ENCODE data around the gene ALX3.
"Not testable (repeated sequence)": the region's sequence is repeated elsewhere in the genome, so short reads cannot be mapped to it uniquely, and the experiment has no call there.

The ALX3 gene

GRCh38 chr1:110081061-110081460 lies 10.6 kb upstream of the ALX3 start:
- Histone ChIP-seq H3K4me1 (ENCODE audit: control insufficient read depth, insufficient read depth, low read length) (peaks cover 15% of the 10 kb centered on the region), H3K4me3 (ENCODE audit: low read length in 2 of 2) (no peak overlapping the region), H3K36me3 (ENCODE audit: control insufficient read depth in 2 of 2, insufficient read depth in 2 of 2, low read length in 2 of 2) (no peaks in the 10 kb centered on the region), H3K9me3 (ENCODE audit: control insufficient read depth in 2 of 2, low read length in 2 of 2) (no peaks in the 10 kb centered on the region), H3K27ac (ENCODE audit: low read length) (no peak overlapping the region), H3K27me3 (ENCODE audit: control insufficient read depth in 1 of 2, insufficient read depth in 2 of 2, low read length in 2 of 2) (peaks cover 5 to 8% of the 10 kb centered on the region in 2 donors), H3K9ac (ENCODE audit: low read length in 2 of 2) (no peak overlapping the region)

- peaks cover 15% of the 10 kb centered on the region for H3K4me1 ChIP-seq (ENCODE audit: control insufficient read depth, insufficient read depth, low read length)
- not testable (repeated sequence) for H3K9me3 ChIP-seq (ENCODE audit: control insufficient read depth in 2 of 2, low read length in 2 of 2); H3K9ac ChIP-seq (ENCODE audit: low read length in 2 of 2); H3K4me3 ChIP-seq (ENCODE audit: low read length in 2 of 2); H3K36me3 ChIP-seq (ENCODE audit: control insufficient read depth in 2 of 2, insufficient read depth in 2 of 2, low read length in 2 of 2); H3K27ac ChIP-seq (ENCODE audit: low read length); H3K27me3 ChIP-seq (ENCODE audit: control insufficient read depth in 1 of 2, insufficient read depth in 2 of 2, low read length in 2 of 2)
Observed at GRCh38 chr1:110079995-110080394, 9.5 kb upstream of the ALX3 start.

- Histone ChIP-seq H3K27ac (ENCODE audit: low read length) (no peak overlapping the region), H3K36me3 (ENCODE audit: control insufficient read depth in 2 of 2, insufficient read depth in 2 of 2, low read length in 2 of 2) (no peaks in the 10 kb centered on the region), H3K9ac (ENCODE audit: low read length in 2 of 2) (no peak overlapping the region), H3K4me1 (ENCODE audit: control insufficient read depth, insufficient read depth, low read length) (no peaks in the 10 kb centered on the region), H3K4me3 (ENCODE audit: low read length in 2 of 2) (no peak overlapping the region), H3K9me3 (ENCODE audit: control insufficient read depth in 2 of 2, low read length in 2 of 2) (no peaks in the 10 kb centered on the region), H3K27me3 (ENCODE audit: control insufficient read depth in 1 of 2, insufficient read depth in 2 of 2, low read length in 2 of 2) (peaks cover 5 to 10% of the 10 kb centered on the region in 2 donors)
Observed at GRCh38 chr1:110076789-110077500, 6.5 kb upstream of the ALX3 start.

GRCh38 chr1:110074166-110074565 lies 3.7 kb upstream of the ALX3 start:
- H3K4me1 ChIP-seq (ENCODE audit: control insufficient read depth, insufficient read depth, low read length): peaks cover 19% of the 10 kb centered on the region
- no peaks in the 10 kb centered on the region for H3K36me3 ChIP-seq (ENCODE audit: control insufficient read depth in 2 of 2, insufficient read depth in 2 of 2, low read length in 2 of 2)
- H3K27ac ChIP-seq (ENCODE audit: low read length): no peak overlapping the region
- H3K4me3 ChIP-seq (ENCODE audit: low read length in 2 of 2): no peak overlapping the region
- H3K27me3 ChIP-seq (ENCODE audit: control insufficient read depth in 1 of 2, insufficient read depth in 2 of 2, low read length in 2 of 2): peaks cover 31% of the 10 kb centered on the region in 2 donors
- no peaks in the 10 kb centered on the region for H3K9me3 ChIP-seq (ENCODE audit: control insufficient read depth in 2 of 2, low read length in 2 of 2)
- no peak overlapping the region for H3K9ac ChIP-seq (ENCODE audit: low read length in 2 of 2)

GRCh38 chr1:110070282-110070669 lies 196 bp downstream of the ALX3 start:
- Histone ChIP-seq H3K9me3 (ENCODE audit: control insufficient read depth in 2 of 2, low read length in 2 of 2) (no peaks in the 10 kb centered on the region), H3K4me3 (ENCODE audit: low read length in 2 of 2) (peak overlapping the region in 1 of 2 donors; percentile 44), H3K27me3 (ENCODE audit: control insufficient read depth in 1 of 2, insufficient read depth in 2 of 2, low read length in 2 of 2) (peaks cover 55 to 58% of the 10 kb centered on the region in 2 donors)

GRCh38 chr1:110069404-110070281 lies 829 bp downstream of the ALX3 start:
- no peaks in the 10 kb centered on the region for H3K9me3 ChIP-seq (ENCODE audit: control insufficient read depth in 2 of 2, low read length in 2 of 2)
- H3K36me3 ChIP-seq (ENCODE audit: control insufficient read depth in 2 of 2, insufficient read depth in 2 of 2, low read length in 2 of 2): no peaks in the 10 kb centered on the region
- peak overlapping the region in 1 of 2 donors; percentile 44 for H3K4me3 ChIP-seq (ENCODE audit: low read length in 2 of 2)
- no peak overlapping the region for H3K27ac ChIP-seq (ENCODE audit: low read length)
- H3K9ac ChIP-seq (ENCODE audit: low read length in 2 of 2): no peak overlapping the region
- peaks cover 29% of the 10 kb centered on the region for H3K4me1 ChIP-seq (ENCODE audit: control insufficient read depth, insufficient read depth, low read length)
- H3K27me3 ChIP-seq (ENCODE audit: control insufficient read depth in 1 of 2, insufficient read depth in 2 of 2, low read length in 2 of 2): peaks cover 55 to 58% of the 10 kb centered on the region in 2 donors

More at GRCh38 chr1:110070282-110070669, 196 bp downstream of the ALX3 start:
- Histone ChIP-seq H3K27ac (ENCODE audit: low read length) (no peak overlapping the region), H3K4me1 (ENCODE audit: control insufficient read depth, insufficient read depth, low read length) (peaks cover 29% of the 10 kb centered on the region), H3K9ac (ENCODE audit: low read length in 2 of 2) (no peak overlapping the region), H3K36me3 (ENCODE audit: control insufficient read depth in 2 of 2, insufficient read depth in 2 of 2, low read length in 2 of 2) (no peaks in the 10 kb centered on the region)

GRCh38 chr1:110068646-110069403 lies 1.6 kb downstream of the ALX3 start:
- no peak overlapping the region for H3K9ac ChIP-seq (ENCODE audit: low read length in 2 of 2)
- peaks cover 29% of the 10 kb centered on the region for H3K4me1 ChIP-seq (ENCODE audit: control insufficient read depth, insufficient read depth, low read length)
- no peaks in the 10 kb centered on the region for H3K9me3 ChIP-seq (ENCODE audit: control insufficient read depth in 2 of 2, low read length in 2 of 2)
- no peaks in the 10 kb centered on the region for H3K36me3 ChIP-seq (ENCODE audit: control insufficient read depth in 2 of 2, insufficient read depth in 2 of 2, low read length in 2 of 2)
- no peak overlapping the region for H3K27ac ChIP-seq (ENCODE audit: low read length)
- peaks cover 55 to 58% of the 10 kb centered on the region in 2 donors for H3K27me3 ChIP-seq (ENCODE audit: control insufficient read depth in 1 of 2, insufficient read depth in 2 of 2, low read length in 2 of 2)
- H3K4me3 ChIP-seq (ENCODE audit: low read length in 2 of 2): peak overlapping the region in 1 of 2 donors; percentile 8

GRCh38 chr1:110067893-110068645 lies 2.4 kb downstream of the ALX3 start:
- no peak overlapping the region for H3K9ac ChIP-seq (ENCODE audit: low read length in 2 of 2)
- peaks cover 29% of the 10 kb centered on the region for H3K4me1 ChIP-seq (ENCODE audit: control insufficient read depth, insufficient read depth, low read length)
- H3K4me3 ChIP-seq (ENCODE audit: low read length in 2 of 2): peak overlapping the region in 1 of 2 donors; percentile 15
- H3K27ac ChIP-seq (ENCODE audit: low read length): no peak overlapping the region
- H3K36me3 ChIP-seq (ENCODE audit: control insufficient read depth in 2 of 2, insufficient read depth in 2 of 2, low read length in 2 of 2): no peaks in the 10 kb centered on the region
- H3K27me3 ChIP-seq (ENCODE audit: control insufficient read depth in 1 of 2, insufficient read depth in 2 of 2, low read length in 2 of 2): peaks cover 50 to 58% of the 10 kb centered on the region in 2 donors
- no peaks in the 10 kb centered on the region for H3K9me3 ChIP-seq (ENCODE audit: control insufficient read depth in 2 of 2, low read length in 2 of 2)

- Histone ChIP-seq H3K4me1 (ENCODE audit: control insufficient read depth, insufficient read depth, low read length) (peaks cover 29% of the 10 kb centered on the region), H3K4me3 (ENCODE audit: low read length in 2 of 2) (no peak overlapping the region), H3K36me3 (ENCODE audit: control insufficient read depth in 2 of 2, insufficient read depth in 2 of 2, low read length in 2 of 2) (no peaks in the 10 kb centered on the region), H3K27me3 (ENCODE audit: control insufficient read depth in 1 of 2, insufficient read depth in 2 of 2, low read length in 2 of 2) (peaks cover 48 to 57% of the 10 kb centered on the region in 2 donors), H3K27ac (ENCODE audit: low read length) (no peak overlapping the region), H3K9me3 (ENCODE audit: control insufficient read depth in 2 of 2, low read length in 2 of 2) (no peaks in the 10 kb centered on the region), H3K9ac (ENCODE audit: low read length in 2 of 2) (no peak overlapping the region)
Observed at GRCh38 chr1:110067479-110067892, 3.0 kb downstream of the ALX3 start.

GRCh38 chr1:110065841-110066240 lies 4.6 kb downstream of the ALX3 start:
- Histone ChIP-seq H3K27me3 (ENCODE audit: control insufficient read depth in 1 of 2, insufficient read depth in 2 of 2, low read length in 2 of 2) (peaks cover 35 to 41% of the 10 kb centered on the region in 2 donors), H3K9ac (ENCODE audit: low read length in 2 of 2) (no peak overlapping the region), H3K4me1 (ENCODE audit: control insufficient read depth, insufficient read depth, low read length) (peaks cover 24% of the 10 kb centered on the region), H3K27ac (ENCODE audit: low read length) (no peak overlapping the region), H3K9me3 (ENCODE audit: control insufficient read depth in 2 of 2, low read length in 2 of 2) (no peaks in the 10 kb centered on the region), H3K36me3 (ENCODE audit: control insufficient read depth in 2 of 2, insufficient read depth in 2 of 2, low read length in 2 of 2) (no peaks in the 10 kb centered on the region), H3K4me3 (ENCODE audit: low read length in 2 of 2) (no peak overlapping the region)
